ENCODE data around the gene CHMP6.

DNA sequence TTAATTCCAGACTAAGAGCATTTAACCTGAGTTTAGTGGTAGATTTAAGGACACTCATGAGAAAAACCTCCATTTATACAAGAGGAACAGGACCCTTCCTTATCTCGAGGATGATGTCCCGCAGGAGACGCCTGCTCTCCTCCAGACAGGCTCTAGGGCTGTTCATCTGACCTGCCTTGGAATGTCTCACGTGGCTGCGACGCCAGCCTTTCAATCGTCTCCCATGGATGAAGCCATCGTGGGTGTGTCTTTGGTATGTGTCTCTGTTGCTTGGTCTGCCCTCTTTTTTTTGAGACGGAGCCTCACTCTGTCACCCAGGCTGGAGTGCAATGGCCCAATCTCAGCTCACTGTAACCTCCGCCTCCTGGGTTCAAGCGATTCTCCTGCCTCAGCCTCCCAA lies 16.5 kb downstream of the CHMP6 start:
- TF ChIP-seq CTCF (IDR thresholded peaks at IDR 0.05; ENCODE audit: poor library complexity, severe bottlenecking) = no peak
- no peak for TF ChIP-seq EP300 (conservative IDR thresholded peaks at IDR 0.05; ENCODE audit: poor library complexity, severe bottlenecking)
- no peak for TF ChIP-seq EZH2 (IDR thresholded peaks at IDR 0.05; ENCODE audit: borderline replicate concordance, insufficient read depth, low read length, poor library complexity, severe bottlenecking)
- TF ChIP-seq, protein P1, sequence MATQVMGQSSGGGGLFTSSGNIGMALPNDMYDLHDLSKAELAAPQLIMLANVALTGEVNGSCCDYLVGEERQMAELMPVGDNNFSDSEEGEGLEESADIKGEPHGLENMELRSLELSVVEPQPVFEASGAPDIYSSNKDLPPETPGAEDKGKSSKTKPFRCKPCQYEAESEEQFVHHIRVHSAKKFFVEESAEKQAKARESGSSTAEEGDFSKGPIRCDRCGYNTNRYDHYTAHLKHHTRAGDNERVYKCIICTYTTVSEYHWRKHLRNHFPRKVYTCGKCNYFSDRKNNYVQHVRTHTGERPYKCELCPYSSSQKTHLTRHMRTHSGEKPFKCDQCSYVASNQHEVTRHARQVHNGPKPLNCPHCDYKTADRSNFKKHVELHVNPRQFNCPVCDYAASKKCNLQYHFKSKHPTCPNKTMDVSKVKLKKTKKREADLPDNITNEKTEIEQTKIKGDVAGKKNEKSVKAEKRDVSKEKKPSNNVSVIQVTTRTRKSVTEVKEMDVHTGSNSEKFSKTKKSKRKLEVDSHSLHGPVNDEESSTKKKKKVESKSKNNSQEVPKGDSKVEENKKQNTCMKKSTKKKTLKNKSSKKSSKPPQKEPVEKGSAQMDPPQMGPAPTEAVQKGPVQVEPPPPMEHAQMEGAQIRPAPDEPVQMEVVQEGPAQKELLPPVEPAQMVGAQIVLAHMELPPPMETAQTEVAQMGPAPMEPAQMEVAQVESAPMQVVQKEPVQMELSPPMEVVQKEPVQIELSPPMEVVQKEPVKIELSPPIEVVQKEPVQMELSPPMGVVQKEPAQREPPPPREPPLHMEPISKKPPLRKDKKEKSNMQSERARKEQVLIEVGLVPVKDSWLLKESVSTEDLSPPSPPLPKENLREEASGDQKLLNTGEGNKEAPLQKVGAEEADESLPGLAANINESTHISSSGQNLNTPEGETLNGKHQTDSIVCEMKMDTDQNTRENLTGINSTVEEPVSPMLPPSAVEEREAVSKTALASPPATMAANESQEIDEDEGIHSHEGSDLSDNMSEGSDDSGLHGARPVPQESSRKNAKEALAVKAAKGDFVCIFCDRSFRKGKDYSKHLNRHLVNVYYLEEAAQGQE (IDR thresholded peaks at IDR 0.05; ENCODE audit: borderline replicate concordance) = no peak
- TF ChIP-seq POLR2AphosphoS5 (IDR thresholded peaks at IDR 0.05) = no peak

All from neural cell (in vitro differentiated cells).